Measurements from ENCODE around the gene NR4A1.

DNA sequence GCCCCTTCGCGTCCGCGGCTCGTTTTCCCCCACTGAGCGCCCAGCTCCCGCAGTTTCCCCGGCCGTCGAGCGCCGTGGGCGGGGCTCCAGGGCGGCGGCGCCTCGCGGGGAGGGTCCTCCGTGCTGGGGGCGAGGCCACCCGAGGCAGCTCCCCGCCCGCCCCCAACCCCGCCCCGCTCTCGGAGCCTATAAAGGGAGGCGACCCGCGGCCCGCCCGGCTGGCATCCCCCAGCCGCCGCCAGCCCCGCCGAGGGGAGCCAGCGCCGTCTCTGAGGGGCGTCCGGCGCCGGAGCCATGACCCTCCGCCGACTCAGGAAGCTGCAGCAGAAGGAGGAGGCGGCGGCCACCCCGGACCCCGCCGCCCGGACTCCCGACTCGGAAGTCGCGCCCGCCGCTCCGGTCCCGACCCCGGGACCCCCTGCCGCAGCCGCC, 44.5 kb upstream of the NR4A1 start, which contains the start of gene TAMALIN:
- TF ChIP-seq FOXK1 (CRISPR knock-in tag; IDR thresholded peaks at IDR 0.05) (no peak), SMAD4 (CRISPR knock-in tag; IDR thresholded peaks at IDR 0.05) (no peak), ATF6 (CRISPR knock-in tag; IDR thresholded peaks at IDR 0.05) (no peak), ELF4 (CRISPR knock-in tag; IDR thresholded peaks at IDR 0.05; ENCODE audit: low read depth) (no peak), ETV6 (CRISPR knock-in tag; IDR thresholded peaks at IDR 0.05) (no peak), MAX (CRISPR knock-in tag; IDR thresholded peaks at IDR 0.05) (no peak), ARID4B (CRISPR knock-in tag; IDR thresholded peaks at IDR 0.05; ENCODE audit: borderline replicate concordance) (no peak), ZNF232 (CRISPR knock-in tag; IDR thresholded peaks at IDR 0.05) (no peak), SP1 (CRISPR knock-in tag; conservative IDR thresholded peaks at IDR 0.05) (0 out of 2 replicates have a peak, but pooled peaks have one; percentile 22)
- TF ChIP-seq, protein P1, sequence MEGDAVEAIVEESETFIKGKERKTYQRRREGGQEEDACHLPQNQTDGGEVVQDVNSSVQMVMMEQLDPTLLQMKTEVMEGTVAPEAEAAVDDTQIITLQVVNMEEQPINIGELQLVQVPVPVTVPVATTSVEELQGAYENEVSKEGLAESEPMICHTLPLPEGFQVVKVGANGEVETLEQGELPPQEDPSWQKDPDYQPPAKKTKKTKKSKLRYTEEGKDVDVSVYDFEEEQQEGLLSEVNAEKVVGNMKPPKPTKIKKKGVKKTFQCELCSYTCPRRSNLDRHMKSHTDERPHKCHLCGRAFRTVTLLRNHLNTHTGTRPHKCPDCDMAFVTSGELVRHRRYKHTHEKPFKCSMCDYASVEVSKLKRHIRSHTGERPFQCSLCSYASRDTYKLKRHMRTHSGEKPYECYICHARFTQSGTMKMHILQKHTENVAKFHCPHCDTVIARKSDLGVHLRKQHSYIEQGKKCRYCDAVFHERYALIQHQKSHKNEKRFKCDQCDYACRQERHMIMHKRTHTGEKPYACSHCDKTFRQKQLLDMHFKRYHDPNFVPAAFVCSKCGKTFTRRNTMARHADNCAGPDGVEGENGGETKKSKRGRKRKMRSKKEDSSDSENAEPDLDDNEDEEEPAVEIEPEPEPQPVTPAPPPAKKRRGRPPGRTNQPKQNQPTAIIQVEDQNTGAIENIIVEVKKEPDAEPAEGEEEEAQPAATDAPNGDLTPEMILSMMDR (IDR thresholded peaks at IDR 0.05) = no peak
- TF ChIP-seq, protein P2, sequence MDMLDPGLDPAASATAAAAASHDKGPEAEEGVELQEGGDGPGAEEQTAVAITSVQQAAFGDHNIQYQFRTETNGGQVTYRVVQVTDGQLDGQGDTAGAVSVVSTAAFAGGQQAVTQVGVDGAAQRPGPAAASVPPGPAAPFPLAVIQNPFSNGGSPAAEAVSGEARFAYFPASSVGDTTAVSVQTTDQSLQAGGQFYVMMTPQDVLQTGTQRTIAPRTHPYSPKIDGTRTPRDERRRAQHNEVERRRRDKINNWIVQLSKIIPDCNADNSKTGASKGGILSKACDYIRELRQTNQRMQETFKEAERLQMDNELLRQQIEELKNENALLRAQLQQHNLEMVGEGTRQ (CRISPR knock-in tag; IDR thresholded peaks at IDR 0.05) = no peak
- TF ChIP-seq, protein P3, sequence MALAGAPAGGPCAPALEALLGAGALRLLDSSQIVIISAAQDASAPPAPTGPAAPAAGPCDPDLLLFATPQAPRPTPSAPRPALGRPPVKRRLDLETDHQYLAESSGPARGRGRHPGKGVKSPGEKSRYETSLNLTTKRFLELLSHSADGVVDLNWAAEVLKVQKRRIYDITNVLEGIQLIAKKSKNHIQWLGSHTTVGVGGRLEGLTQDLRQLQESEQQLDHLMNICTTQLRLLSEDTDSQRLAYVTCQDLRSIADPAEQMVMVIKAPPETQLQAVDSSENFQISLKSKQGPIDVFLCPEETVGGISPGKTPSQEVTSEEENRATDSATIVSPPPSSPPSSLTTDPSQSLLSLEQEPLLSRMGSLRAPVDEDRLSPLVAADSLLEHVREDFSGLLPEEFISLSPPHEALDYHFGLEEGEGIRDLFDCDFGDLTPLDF (CRISPR knock-in tag; IDR thresholded peaks at IDR 0.05) = no peak
- TF ChIP-seq, protein P4, sequence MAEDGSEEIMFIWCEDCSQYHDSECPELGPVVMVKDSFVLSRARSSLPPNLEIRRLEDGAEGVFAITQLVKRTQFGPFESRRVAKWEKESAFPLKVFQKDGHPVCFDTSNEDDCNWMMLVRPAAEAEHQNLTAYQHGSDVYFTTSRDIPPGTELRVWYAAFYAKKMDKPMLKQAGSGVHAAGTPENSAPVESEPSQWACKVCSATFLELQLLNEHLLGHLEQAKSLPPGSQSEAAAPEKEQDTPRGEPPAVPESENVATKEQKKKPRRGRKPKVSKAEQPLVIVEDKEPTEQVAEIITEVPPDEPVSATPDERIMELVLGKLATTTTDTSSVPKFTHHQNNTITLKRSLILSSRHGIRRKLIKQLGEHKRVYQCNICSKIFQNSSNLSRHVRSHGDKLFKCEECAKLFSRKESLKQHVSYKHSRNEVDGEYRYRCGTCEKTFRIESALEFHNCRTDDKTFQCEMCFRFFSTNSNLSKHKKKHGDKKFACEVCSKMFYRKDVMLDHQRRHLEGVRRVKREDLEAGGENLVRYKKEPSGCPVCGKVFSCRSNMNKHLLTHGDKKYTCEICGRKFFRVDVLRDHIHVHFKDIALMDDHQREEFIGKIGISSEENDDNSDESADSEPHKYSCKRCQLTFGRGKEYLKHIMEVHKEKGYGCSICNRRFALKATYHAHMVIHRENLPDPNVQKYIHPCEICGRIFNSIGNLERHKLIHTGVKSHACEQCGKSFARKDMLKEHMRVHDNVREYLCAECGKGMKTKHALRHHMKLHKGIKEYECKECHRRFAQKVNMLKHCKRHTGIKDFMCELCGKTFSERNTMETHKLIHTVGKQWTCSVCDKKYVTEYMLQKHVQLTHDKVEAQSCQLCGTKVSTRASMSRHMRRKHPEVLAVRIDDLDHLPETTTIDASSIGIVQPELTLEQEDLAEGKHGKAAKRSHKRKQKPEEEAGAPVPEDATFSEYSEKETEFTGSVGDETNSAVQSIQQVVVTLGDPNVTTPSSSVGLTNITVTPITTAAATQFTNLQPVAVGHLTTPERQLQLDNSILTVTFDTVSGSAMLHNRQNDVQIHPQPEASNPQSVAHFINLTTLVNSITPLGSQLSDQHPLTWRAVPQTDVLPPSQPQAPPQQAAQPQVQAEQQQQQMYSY (CRISPR knock-in tag; IDR thresholded peaks at IDR 0.05) = no peak
